CD4-positive, alpha-beta memory T cell (primary cell): ENCODE data around the gene GLB1L3. TPM values are rescaled to one million over a fixed set of nuclear protein-coding genes. Genes with fewer than 3 reads are reported as not detected.
A peak's percentile ranks its signal among the peaks of the same experiment; 100 is the strongest.
"Not testable (repeated sequence)": the region's sequence is repeated elsewhere in the genome, so short reads cannot be mapped to it uniquely, and the experiment has no call there.

Source experiments
- CTCF ChIA-PET: fragments of 350-600 bp; sonication (Branson Sonifier 250); formaldehyde crosslinking; loops from one replicate; lab custom pipeline; 2021; ENCODE audit warnings: inconsistent platforms; ENCODE audit not compliant: partially characterized antibody; lab: Charles Lee
- POLR2A ChIA-PET: fragments of 350-600 bp; sonication (Branson Sonifier 250); formaldehyde crosslinking; loops from one replicate; lab custom pipeline; 2021; ENCODE audit not compliant: partially characterized antibody; lab: Charles Lee
- DNase-seq, 5 donors: peaks; one replicate each; pipeline versions ENCODE4 v3.0.0 to v3.0.0-alpha.2; 2020 to 2022; ENCODE audit warnings: mixed read lengths in 1 of 5
- H3K27ac ChIP-seq: one replicate; pipeline ENCODE4 v1.7.0; 2013; ENCODE audit warnings: low read depth, low read length
- H3K27me3 ChIP-seq: 2 replicates; pipeline ENCODE4 v1.7.0; 2013; ENCODE audit warnings: mild to moderate bottlenecking, low read length, moderate library complexity; ENCODE audit not compliant: insufficient read depth
- H3K36me3 ChIP-seq: 2 replicates; pipeline ENCODE4 v1.7.0; 2013; ENCODE audit warnings: mild to moderate bottlenecking, low read length, moderate library complexity; ENCODE audit not compliant: insufficient read depth
- H3K4me1 ChIP-seq: 2 replicates; pipeline ENCODE4 v1.7.0; 2013; ENCODE audit warnings: mild to moderate bottlenecking, low read length, moderate library complexity; ENCODE audit not compliant: insufficient read depth
- H3K4me3 ChIP-seq, 2 donors: one replicate each; pipeline ENCODE4 v1.7.0; 2013; ENCODE audit warnings: low read length in 2 of 2, mild to moderate bottlenecking in 1 of 2
- H3K9me3 ChIP-seq, 2 donors: one replicate each; pipeline ENCODE4 v1.7.0; 2013; ENCODE audit warnings: low read length in 2 of 2, control low read depth in 1 of 2; ENCODE audit not compliant: control insufficient read depth in 1 of 2
- H3K27ac Mint-ChIP-seq, 7 donors: one replicate each; pipeline ENCODE4 v1.8.0; 2020 to 2021; ENCODE audit warnings: mixed read lengths in 7 of 7, mild to moderate bottlenecking in 6 of 7, inconsistent platforms in 3 of 7, moderate library complexity in 3 of 7
- H3K27me3 Mint-ChIP-seq, 2 donors: one replicate each; pipeline ENCODE4 v1.8.0; 2020 to 2021; ENCODE audit warnings: mixed read lengths in 2 of 2
- H3K36me3 Mint-ChIP-seq, 2 donors: one replicate each; pipeline ENCODE4 v1.8.0; 2020 to 2021; ENCODE audit warnings: mixed read lengths in 2 of 2, inconsistent platforms in 1 of 2, mild to moderate bottlenecking in 1 of 2
- H3K4me1 Mint-ChIP-seq, 4 donors: one replicate each; pipeline ENCODE4 v1.8.0; 2020 to 2021; ENCODE audit warnings: mixed read lengths in 4 of 4, mild to moderate bottlenecking in 1 of 4
- H3K4me3 Mint-ChIP-seq, 8 donors: one replicate each; pipeline ENCODE4 v1.8.0; 2020 to 2021; ENCODE audit warnings: mixed read lengths in 8 of 8, mild to moderate bottlenecking in 7 of 8, moderate library complexity in 6 of 8, inconsistent platforms in 3 of 8
- H3K9me3 Mint-ChIP-seq, 8 donors: one replicate each; pipeline ENCODE4 v1.8.0; 2020 to 2021; ENCODE audit warnings: mixed read lengths in 8 of 8, mild to moderate bottlenecking in 5 of 8, inconsistent platforms in 3 of 8, moderate library complexity in 1 of 8
- intact Hi-C: fragments of 100-400 bp; cut with micrococcal nuclease; formaldehyde crosslinking; loops from one replicate; pipeline ENCODE4 v1.15.1; 2023
- polyA plus RNA-seq, 2 donors: library from polyadenylated mRNA; unstranded; fragments of 300-500 nt; fragmentation: Illumina TruSeq; gene quantifications; one replicate each; pipeline ENCODE4 v1.2.3, GENCODE V29; 2021
- total RNA-seq, 2 experiments: library from RNA; stranded (reverse); gene quantifications; one replicate each; pipeline ENCODE4 v1.2.3, GENCODE V29; 2021

Gene GLB1L3
- total and polyA plus RNA-seq, 4 experiments from 2014 or later: 1.2 to 4.9 (median 2.2) TPM

DNA sequence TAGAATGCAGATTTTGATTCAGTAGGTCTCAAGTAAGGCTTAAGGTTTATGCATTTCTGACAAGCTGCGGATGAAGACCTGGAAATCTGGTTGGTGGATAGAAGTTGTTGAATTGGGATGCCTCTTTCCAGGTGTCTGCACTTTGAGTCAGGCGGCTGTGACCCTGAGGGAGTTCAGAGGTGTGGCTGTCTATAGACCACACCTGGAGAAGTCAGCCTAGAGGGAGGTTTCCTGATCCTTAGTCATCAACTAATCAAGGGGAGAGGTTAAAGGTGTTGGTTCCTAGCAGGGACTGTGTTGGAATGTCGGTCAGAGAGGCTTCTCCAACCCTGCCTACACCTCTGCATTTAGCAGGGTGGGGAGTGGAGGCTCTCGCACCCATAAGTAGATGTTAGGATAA lies 63.6 kb downstream of the GLB1L3 start:
- Histone ChIP-seq H3K9me3 (no peaks in the 10 kb centered on the region), H3K4me1 (no peaks in the 10 kb centered on the region), H3K36me3 (no peaks in the 10 kb centered on the region), H3K27me3 (no peaks in the 10 kb centered on the region), H3K27ac (no peak overlapping the region), H3K4me3 (no peak overlapping the region)
- POLR2A ChIA-PET: no interaction called here
- H3K9me3 Mint-ChIP-seq: no peaks in the 10 kb centered on the region
- H3K4me1 Mint-ChIP-seq: no peaks in the 10 kb centered on the region
- H3K27me3 Mint-ChIP-seq: peaks cover 0 to 4% of the 10 kb centered on the region in 2 donors
- H3K27ac Mint-ChIP-seq: peak overlapping the region in 1 of 7 donors; percentile 80
- H3K4me3 Mint-ChIP-seq: no peak overlapping the region
- no peak for DNase-seq
- H3K36me3 Mint-ChIP-seq: no peaks in the 10 kb centered on the region
- intact Hi-C loops: no loop called here
- CTCF ChIA-PET: no interaction called here

DNA sequence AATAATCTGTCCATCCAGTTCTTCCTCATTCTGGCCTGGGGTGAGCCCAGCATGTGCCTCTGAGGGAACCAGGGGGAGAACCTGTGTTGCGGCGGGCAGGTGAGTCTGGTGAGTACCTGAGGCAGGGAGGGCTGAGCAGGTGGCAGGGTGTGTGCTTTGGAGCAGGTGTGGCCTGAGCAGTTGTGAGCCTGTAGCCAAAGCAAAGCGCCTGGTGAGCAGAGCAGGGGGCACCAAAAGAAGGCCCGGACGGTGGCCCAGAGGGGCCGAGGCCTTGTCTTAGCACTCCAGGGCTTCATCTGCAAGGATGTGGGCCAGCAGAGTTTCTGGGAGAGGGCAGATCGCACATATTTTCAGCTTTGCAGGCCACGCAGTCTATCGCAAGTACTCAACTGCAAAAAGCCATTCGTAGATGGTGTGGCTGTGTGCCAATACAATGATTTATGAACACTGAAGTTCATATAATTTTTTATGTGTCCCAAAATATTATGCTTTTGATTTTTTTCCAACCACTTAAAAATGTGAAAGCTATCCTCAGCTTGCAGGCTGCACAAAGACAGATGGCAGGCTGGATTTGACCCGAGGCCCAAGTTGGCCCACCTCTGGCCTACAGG lies 64.3 kb downstream of the GLB1L3 start:
- H3K4me1 ChIP-seq: no peaks in the 10 kb centered on the region
- H3K4me1 Mint-ChIP-seq: no peaks in the 10 kb centered on the region
- H3K36me3 Mint-ChIP-seq: no peaks in the 10 kb centered on the region
- peaks cover 0 to under 1% of the 10 kb centered on the region in 2 donors for H3K27me3 Mint-ChIP-seq
- no peaks in the 10 kb centered on the region for H3K36me3 ChIP-seq
- no peak overlapping the region for H3K4me3 ChIP-seq
- CTCF ChIA-PET: no interaction called here
- intact Hi-C loops: no loop called here
- no peaks in the 10 kb centered on the region for H3K9me3 Mint-ChIP-seq
- no peaks in the 10 kb centered on the region for H3K27me3 ChIP-seq
- H3K4me3 Mint-ChIP-seq: no peak overlapping the region
- H3K27ac ChIP-seq: no peak overlapping the region
- H3K27ac Mint-ChIP-seq: no peak overlapping the region
- no peaks in the 10 kb centered on the region for H3K9me3 ChIP-seq
- no peak for DNase-seq
- POLR2A ChIA-PET: no interaction called here

DNA sequence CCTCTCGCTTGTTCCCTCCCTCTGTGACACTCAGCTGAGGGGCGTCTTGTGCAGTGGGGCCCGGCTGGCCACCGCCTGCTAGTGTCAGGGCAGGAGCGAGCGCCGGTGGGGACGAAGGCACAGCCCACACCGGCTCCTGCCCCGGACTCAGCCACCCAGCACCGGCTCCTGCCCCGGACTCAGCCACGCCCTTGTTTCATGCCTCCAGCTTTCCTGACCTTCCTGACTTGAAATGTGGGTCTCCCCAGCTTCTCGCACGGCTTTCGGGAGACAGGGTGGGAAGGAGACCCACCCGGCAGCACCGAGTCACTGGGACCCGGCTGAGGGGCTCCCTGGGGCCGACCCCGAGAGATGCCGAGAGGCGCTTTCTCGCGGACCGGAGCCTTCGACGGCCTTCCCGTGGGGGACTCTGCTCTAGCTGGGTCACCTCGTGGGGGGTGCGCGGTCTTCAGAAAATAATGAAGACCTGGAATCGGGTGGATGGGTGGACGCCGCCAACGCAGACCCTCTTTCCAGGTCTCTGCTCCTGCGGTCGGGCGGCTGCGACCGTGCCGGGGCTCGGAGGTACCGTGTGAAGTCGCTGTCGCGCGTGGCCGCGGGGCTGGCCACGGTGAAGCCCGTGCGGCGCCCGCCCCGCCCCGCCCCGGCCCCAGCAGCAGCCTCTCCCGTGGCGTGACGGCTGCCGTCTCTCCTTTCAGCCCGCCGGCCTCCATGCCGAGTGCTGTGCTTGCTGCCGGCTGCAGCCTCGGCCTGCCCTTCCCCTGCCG lies 65.8 kb downstream of the GLB1L3 start:
- Histone ChIP-seq H3K4me3 (no peak overlapping the region), H3K36me3 (no peaks in the 10 kb centered on the region), H3K27me3 (no peaks in the 10 kb centered on the region), H3K27ac (no peak overlapping the region), H3K9me3 (no peaks in the 10 kb centered on the region), H3K4me1 (no peaks in the 10 kb centered on the region)
- POLR2A ChIA-PET: no interaction called here
- Mint-ChIP-seq H3K27me3 (no peaks in the 10 kb centered on the region), H3K36me3 (no peaks in the 10 kb centered on the region), H3K9me3 (no peaks in the 10 kb centered on the region), H3K4me1 (no peaks in the 10 kb centered on the region), H3K27ac (no peak overlapping the region), H3K4me3 (no peak overlapping the region)
- CTCF ChIA-PET: no interaction called here
- intact Hi-C loops: no loop called here
- DNase-seq: no peak

DNA sequence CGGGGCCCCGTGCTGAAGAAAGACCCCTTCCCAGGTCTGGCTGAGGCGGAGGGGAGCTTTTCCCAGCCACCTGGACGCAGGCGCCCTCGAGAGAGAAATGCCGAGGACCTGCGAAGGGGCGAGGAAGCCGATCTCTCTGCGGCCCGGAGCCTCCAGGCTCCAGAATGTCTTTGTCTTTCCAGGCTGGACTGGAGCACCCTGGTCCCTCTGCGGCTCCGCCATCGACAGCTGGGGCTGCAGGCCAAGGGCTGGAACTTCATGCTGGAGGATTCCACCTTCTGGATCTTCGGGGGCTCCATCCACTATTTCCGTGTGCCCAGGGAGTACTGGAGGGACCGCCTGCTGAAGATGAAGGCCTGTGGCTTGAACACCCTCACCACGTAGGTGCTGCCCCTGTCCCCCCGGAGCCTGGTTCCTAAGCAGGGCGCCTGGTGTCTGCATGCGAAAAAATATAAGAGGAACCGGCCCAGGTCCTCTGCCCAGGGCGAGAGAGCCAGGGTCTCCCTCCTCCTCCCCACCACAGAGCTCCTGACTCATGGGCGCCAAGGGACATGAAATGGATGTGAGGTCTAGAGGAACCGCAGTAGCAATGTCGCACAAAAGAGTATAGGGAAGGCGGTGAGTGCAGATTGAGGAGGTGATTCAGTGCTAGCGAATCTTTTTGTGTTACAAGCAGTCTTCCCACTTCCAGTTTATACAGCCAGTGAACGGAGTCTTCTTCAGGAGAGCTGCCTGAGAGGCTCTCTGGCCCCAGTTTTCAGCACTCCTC lies 66.6 kb downstream of the GLB1L3 start:
- ChIA-PET CTCF (no interaction called here), POLR2A (no interaction called here)
- no peak for DNase-seq
- no peak overlapping the region for H3K27ac ChIP-seq
- Mint-ChIP-seq H3K4me3 (no peak overlapping the region), H3K27ac (peak overlapping the region in 1 of 7 donors; percentile 73), H3K36me3 (no peaks in the 10 kb centered on the region), H3K27me3 (no peaks in the 10 kb centered on the region), H3K4me1 (no peaks in the 10 kb centered on the region), H3K9me3 (no peaks in the 10 kb centered on the region)
- H3K9me3 ChIP-seq: no peaks in the 10 kb centered on the region
- no peaks in the 10 kb centered on the region for H3K4me1 ChIP-seq
- H3K4me3 ChIP-seq: no peak overlapping the region
- no peaks in the 10 kb centered on the region for H3K27me3 ChIP-seq
- intact Hi-C loops: no loop called here
- H3K36me3 ChIP-seq: no peaks in the 10 kb centered on the region

DNA sequence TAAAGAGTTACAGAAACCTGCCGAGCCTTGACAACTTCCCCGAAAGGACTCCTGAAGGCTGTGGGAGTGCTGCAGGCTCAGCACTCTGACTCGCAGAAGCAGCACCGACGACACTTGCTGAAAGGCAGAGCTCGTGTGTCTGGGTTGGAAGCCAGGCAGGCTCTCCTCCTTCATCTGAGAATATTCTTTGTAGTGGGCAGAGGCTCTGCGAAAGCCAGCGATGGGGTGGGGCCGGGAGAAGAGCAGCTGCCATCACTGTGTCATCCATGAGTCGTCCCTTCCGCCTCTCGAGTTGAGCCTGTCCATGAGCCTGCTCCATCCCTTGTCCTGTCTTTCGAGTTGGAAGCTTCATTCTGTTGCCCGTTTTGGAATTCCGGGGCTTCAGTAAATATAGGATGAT lies 67.5 kb downstream of the GLB1L3 start:
- H3K27ac ChIP-seq: no peak overlapping the region
- peaks cover 1% of the 10 kb centered on the region for H3K4me1 ChIP-seq
- Mint-ChIP-seq H3K9me3 (no peaks in the 10 kb centered on the region), H3K27me3 (no peaks in the 10 kb centered on the region), H3K4me1 (no peaks in the 10 kb centered on the region), H3K27ac (no peak overlapping the region), H3K36me3 (no peaks in the 10 kb centered on the region), H3K4me3 (no peak overlapping the region)
- no peaks in the 10 kb centered on the region for H3K9me3 ChIP-seq
- POLR2A ChIA-PET: no interaction called here
- CTCF ChIA-PET: no interaction called here
- no peak overlapping the region for H3K4me3 ChIP-seq
- H3K36me3 ChIP-seq: no peaks in the 10 kb centered on the region
- intact Hi-C loops: no loop called here
- DNase-seq: no peak
- H3K27me3 ChIP-seq: no peaks in the 10 kb centered on the region

- intact Hi-C loops, H3K9me3 ChIP-seq, H3K27me3 Mint-ChIP-seq, H3K4me3 Mint-ChIP-seq, H3K27ac Mint-ChIP-seq, H3K9me3 Mint-ChIP-seq, H3K36me3 ChIP-seq, H3K36me3 Mint-ChIP-seq, DNase-seq, H3K4me3 ChIP-seq, H3K27ac ChIP-seq, CTCF ChIA-PET, H3K27me3 ChIP-seq, POLR2A ChIA-PET: not testable (repeated sequence)
- peaks cover 8 to 10% (median 9%) of the 10 kb centered on the region in 4 donors for H3K4me1 Mint-ChIP-seq
- peaks cover 11% of the 10 kb centered on the region for H3K4me1 ChIP-seq
These were observed 68.5 kb downstream of the GLB1L3 start for GRCh38 chr11:134344497-134345236.

DNA sequence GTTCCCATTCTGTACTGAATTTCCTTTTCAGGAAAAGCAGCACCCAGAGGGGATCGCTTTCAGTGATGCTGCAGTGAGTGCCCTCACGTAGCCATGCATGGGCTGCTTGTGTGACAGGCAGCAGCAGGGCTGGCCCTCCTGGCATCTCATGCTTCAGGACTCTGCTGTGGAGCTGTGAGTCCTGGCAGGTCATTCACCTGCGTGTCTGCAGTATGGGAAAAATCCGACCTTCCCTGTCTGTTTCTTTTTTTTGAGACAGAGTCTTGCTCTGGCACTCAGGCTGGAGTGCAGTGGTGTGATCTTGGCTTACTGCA lies 69.0 kb downstream of the GLB1L3 start:
- H3K4me3 Mint-ChIP-seq: no peak overlapping the region
- intact Hi-C loops: no loop called here

More for the DNA sequence above, 69.0 kb downstream of the GLB1L3 start:
- Mint-ChIP-seq H3K4me1 (peaks cover 11 to 15% (median 13%) of the 10 kb centered on the region in 4 donors), H3K27ac (no peak overlapping the region), H3K9me3 (no peaks in the 10 kb centered on the region), H3K36me3 (no peaks in the 10 kb centered on the region), H3K27me3 (no peaks in the 10 kb centered on the region)
- Histone ChIP-seq H3K27me3 (no peaks in the 10 kb centered on the region), H3K4me1 (peaks cover 17% of the 10 kb centered on the region), H3K4me3 (no peak overlapping the region), H3K9me3 (no peaks in the 10 kb centered on the region), H3K36me3 (no peaks in the 10 kb centered on the region), H3K27ac (no peak overlapping the region)
- CTCF ChIA-PET: no interaction called here
- POLR2A ChIA-PET: no interaction called here
- no peak for DNase-seq
